Measurements from ENCODE around the gene FGF1. TPM values are rescaled to one million over a fixed set of nuclear protein-coding genes. Genes with fewer than 3 reads are reported as not detected.

The FGF1 gene
- total RNA-seq, 1 donor from 2014 or later, result 0.07 TPM

DNA sequence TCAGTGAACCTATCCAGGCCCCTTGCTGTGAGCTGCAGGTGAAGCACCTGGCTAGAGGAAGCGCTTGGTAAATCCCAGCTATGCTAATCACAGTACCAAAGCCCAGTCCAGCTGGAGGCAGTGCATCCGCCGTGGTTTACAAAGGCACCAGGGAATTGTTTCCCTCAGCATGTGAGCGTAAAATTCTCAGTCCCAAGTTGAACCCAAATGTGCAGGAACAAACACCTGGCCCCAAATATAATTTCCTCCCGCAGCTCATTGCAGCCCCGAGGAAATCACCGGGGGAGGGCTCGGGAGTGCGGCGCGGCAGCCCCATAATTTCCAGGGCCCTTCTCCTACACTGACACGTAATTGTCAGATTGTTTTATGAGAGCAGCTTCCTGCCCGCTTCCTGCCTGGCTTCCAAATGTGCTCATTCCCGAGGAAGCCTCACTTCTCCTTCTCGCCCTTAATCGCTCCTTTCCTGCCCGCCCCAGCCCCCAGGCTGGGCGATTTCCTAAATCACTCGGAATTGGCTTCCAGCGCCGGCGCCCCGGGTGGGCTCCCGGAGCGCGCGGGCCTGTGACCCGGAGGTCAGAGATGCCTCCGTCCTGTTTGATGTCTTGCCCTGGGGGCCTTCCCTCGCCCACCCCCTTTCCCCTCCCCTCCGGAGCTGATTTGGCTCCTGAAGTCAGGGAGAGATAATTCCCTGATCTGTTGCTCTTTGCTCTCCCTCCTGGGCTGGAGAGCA, 134.4 kb downstream of the FGF1 start:
- no peak for DNase-seq (ENCODE audit: low spot score in 2 of 2, unreplicated experiment in 2 of 2)
- no peaks in the 10 kb centered on the region for H3K36me3 Mint-ChIP-seq
- H3K27me3 Mint-ChIP-seq (ENCODE audit: low read depth), result peaks cover 15% of the 10 kb centered on the region
- H3K27ac Mint-ChIP-seq, result no peak overlapping the region
- H3K4me3 Mint-ChIP-seq, result peak overlapping the region; percentile 42
- H3K9me3 Mint-ChIP-seq, result no peaks in the 10 kb centered on the region
- H3K4me1 Mint-ChIP-seq, result peaks cover 21% of the 10 kb centered on the region
- TF ChIP-seq, protein P1, sequence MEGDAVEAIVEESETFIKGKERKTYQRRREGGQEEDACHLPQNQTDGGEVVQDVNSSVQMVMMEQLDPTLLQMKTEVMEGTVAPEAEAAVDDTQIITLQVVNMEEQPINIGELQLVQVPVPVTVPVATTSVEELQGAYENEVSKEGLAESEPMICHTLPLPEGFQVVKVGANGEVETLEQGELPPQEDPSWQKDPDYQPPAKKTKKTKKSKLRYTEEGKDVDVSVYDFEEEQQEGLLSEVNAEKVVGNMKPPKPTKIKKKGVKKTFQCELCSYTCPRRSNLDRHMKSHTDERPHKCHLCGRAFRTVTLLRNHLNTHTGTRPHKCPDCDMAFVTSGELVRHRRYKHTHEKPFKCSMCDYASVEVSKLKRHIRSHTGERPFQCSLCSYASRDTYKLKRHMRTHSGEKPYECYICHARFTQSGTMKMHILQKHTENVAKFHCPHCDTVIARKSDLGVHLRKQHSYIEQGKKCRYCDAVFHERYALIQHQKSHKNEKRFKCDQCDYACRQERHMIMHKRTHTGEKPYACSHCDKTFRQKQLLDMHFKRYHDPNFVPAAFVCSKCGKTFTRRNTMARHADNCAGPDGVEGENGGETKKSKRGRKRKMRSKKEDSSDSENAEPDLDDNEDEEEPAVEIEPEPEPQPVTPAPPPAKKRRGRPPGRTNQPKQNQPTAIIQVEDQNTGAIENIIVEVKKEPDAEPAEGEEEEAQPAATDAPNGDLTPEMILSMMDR (IDR thresholded peaks at IDR 0.05; ENCODE audit: unreplicated experiment), result no peak

DNA sequence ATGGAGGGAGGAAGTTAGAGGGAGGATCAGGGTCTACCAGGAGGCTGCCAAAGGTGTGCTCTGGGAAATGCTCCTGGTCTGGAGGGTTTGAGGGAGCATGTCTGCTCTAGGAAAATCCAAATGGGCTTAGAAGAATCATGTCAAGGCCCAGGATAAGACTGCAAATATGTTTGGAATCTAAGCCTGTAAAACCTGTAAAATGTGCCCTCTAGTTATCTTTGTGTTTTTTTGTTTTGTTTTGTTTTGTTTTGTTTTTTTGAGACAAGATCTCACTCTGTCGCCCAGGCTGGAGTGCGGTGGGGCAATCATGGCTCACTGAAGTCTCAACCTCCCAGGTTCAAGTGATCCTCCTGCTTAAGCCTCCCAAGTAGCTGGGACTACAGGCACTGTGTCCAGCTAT, 135.4 kb downstream of the FGF1 start:
- no peak overlapping the region for H3K27ac Mint-ChIP-seq
- no peaks in the 10 kb centered on the region for H3K36me3 Mint-ChIP-seq
- H3K4me3 Mint-ChIP-seq, result no peak overlapping the region
- H3K9me3 Mint-ChIP-seq, result no peaks in the 10 kb centered on the region
- peaks cover 15% of the 10 kb centered on the region for H3K27me3 Mint-ChIP-seq (ENCODE audit: low read depth)
- peaks cover 25% of the 10 kb centered on the region for H3K4me1 Mint-ChIP-seq
- TF ChIP-seq, protein P1 (IDR thresholded peaks at IDR 0.05; ENCODE audit: unreplicated experiment), result no peak
- no peak for DNase-seq (ENCODE audit: low spot score in 2 of 2, unreplicated experiment in 2 of 2)

DNA sequence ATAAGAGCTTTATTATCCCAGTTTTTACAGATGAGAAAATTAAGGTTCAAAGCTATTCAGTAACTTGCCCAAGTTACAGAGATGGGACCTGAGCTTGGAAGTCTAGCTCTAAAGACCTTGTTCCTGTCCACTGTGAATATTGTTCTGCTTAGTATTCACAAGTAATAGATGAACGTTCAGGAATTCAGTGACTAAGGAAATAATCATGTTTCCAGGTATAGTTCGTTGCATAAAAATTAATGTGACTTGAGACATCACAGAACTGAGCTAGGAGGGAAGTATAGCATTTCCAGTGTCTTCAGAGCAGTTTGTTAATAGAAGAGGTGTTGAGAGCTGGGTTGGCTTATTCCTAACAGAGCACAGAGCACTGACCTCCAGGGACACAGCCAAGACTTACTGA, 136.1 kb downstream of the FGF1 start:
- DNase-seq (ENCODE audit: low spot score in 2 of 2, unreplicated experiment in 2 of 2), result no peak
- peaks cover 30% of the 10 kb centered on the region for H3K4me1 Mint-ChIP-seq
- no peak overlapping the region for H3K4me3 Mint-ChIP-seq
- H3K9me3 Mint-ChIP-seq, result no peaks in the 10 kb centered on the region
- TF ChIP-seq, protein P1 (IDR thresholded peaks at IDR 0.05; ENCODE audit: unreplicated experiment), result no peak
- H3K27me3 Mint-ChIP-seq (ENCODE audit: low read depth), result peaks cover 15% of the 10 kb centered on the region
- no peaks in the 10 kb centered on the region for H3K36me3 Mint-ChIP-seq
- H3K27ac Mint-ChIP-seq, result no peak overlapping the region

DNA sequence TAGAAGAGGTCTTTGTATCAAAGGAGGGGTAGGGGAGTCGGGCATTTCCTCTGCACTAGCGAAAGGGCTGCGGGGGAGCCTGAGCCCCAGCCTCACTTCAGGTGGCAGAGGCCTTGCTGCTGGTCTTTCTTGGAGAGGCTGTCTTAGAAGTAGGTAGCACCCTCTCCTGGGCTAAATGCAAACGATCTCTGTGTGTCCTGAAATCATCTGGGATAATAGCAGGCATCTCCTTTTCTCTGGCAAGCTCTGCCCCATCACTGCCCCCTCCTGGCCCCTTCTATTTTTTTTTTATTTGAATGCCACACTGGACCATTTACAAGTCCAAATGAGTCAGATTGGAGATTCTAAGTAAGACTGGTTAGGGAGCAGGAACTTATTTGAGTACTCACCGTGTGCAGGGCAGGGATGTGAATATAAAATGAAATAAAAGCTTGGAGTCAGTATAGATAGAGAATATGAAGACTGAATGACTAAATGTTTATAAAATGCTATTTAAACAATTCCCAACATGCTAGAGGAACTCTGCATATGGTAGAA, 137.1 kb downstream of the FGF1 start:
- H3K9me3 Mint-ChIP-seq, result no peaks in the 10 kb centered on the region

GRCh38 chr5:142547445-142548380, 138.2 kb downstream of the FGF1 start:
- Mint-ChIP-seq H3K9me3 (no peaks in the 10 kb centered on the region), H3K27me3 (ENCODE audit: low read depth) (peaks cover 15% of the 10 kb centered on the region), H3K27ac (no peak overlapping the region), H3K4me1 (peaks cover 48% of the 10 kb centered on the region), H3K36me3 (no peaks in the 10 kb centered on the region), H3K4me3 (no peak overlapping the region)
- TF ChIP-seq, protein P1 (IDR thresholded peaks at IDR 0.05; ENCODE audit: unreplicated experiment), result no peak
- DNase-seq (ENCODE audit: low spot score in 2 of 2, unreplicated experiment in 2 of 2), result no peak

More for the DNA sequence above, 137.1 kb downstream of the FGF1 start:
- TF ChIP-seq, protein P1 (IDR thresholded peaks at IDR 0.05; ENCODE audit: unreplicated experiment), result peak; percentile 75
- Mint-ChIP-seq H3K36me3 (no peaks in the 10 kb centered on the region), H3K4me3 (no peak overlapping the region), H3K27me3 (ENCODE audit: low read depth) (peaks cover 15% of the 10 kb centered on the region), H3K27ac (no peak overlapping the region), H3K4me1 (peaks cover 40% of the 10 kb centered on the region)
- peak in 1 of 2 experiments; percentile 55 for DNase-seq (ENCODE audit: low spot score in 2 of 2, unreplicated experiment in 2 of 2)

Measured in mesothelial cell of epicardium (in vitro differentiated cells).